NB4 (cell line): ENCODE results near the gene RSF1.

Source experiments
- CTCF ChIP-seq: IDR thresholded peaks from one replicate; pipeline ENCODE4 v1.5.1; 2012; ENCODE audit warnings: low read depth, low read length
- MAX ChIP-seq: IDR thresholded peaks from 2 replicates; pipeline ENCODE4 v1.6.1; 2011; ENCODE audit warnings: low read depth, low read length
- MYC ChIP-seq: IDR thresholded peaks from 2 replicates; pipeline ENCODE4 v1.6.1; 2011; ENCODE audit warnings: low read depth, low read length

DNA sequence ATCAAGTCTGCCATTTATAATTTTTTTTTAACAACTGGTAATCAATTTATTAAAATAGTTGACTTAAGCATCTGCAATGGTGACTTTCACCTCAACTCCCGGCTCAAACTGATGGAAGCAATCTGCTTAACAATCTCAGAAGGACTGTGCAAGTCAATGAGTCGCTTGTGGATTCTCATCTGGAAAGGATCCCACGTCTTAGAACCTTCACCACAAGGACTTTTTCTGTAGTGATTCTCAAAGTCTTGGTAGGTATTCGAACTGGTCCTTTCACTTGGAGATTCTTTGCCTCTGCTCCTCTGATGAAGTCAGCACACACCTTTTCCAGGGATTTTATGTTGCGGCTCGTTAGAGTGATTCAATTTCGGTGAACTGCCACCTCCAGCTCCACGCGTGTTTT lies 7.3 kb downstream of the RSF1 start:
- TF ChIP-seq MAX = no peak
- TF ChIP-seq CTCF = no peak
- no peak for TF ChIP-seq MYC
